ENCODE data around the gene MEGF9. TPM values are rescaled to one million over a fixed set of nuclear protein-coding genes. Genes with fewer than 3 reads are reported as not detected.

The MEGF9 gene
- total and polyA plus RNA-seq, 2 donors (not counting 3 experiments of a cell fraction or from before 2014, with no cell fraction given) = 4.0 to 13.0 TPM

GRCh38 chr9:120587328-120587727, 126.9 kb downstream of the MEGF9 start:
- POLR2A ChIA-PET = no interaction called here
- peaks cover 0 to 5% of the 10 kb centered on the region in 2 experiments for H3K27me3 ChIP-seq (ENCODE audit: control insufficient read depth in 2 of 2, insufficient read depth in 2 of 2, low read length in 2 of 2)
- peaks cover 3% of the 10 kb centered on the region for H3K4me1 ChIP-seq (ENCODE audit: control insufficient read depth, extremely low read depth, insufficient read depth, low read length)
- no TSS peak for BruUV-seq (replicated peaks)
- no peak for TF ChIP-seq GATA2 (IDR thresholded peaks at IDR 0.05; ENCODE audit: insufficient read depth, insufficient read length, low read depth, low read length)
- TF ChIP-seq POLR2AphosphoS5 (IDR thresholded peaks at IDR 0.05; ENCODE audit: insufficient read depth, low read depth, low read length) = no peak
- TF ChIP-seq JUN (IDR thresholded peaks at IDR 0.05; ENCODE audit: borderline replicate concordance, insufficient read depth, insufficient read length, low read depth) = no peak
- TF ChIP-seq CTCF (IDR thresholded peaks at IDR 0.05; ENCODE audit: extremely low read depth in 1 of 2, insufficient read depth in 1 of 2, low read depth in 1 of 2, low read length in 2 of 2) = no peak
- TF ChIP-seq MAX (IDR thresholded peaks at IDR 0.05; ENCODE audit: insufficient read depth, insufficient read length) = no peak
- TF ChIP-seq EZH2 (IDR thresholded peaks at IDR 0.05; ENCODE audit: borderline replicate concordance, low read depth, low read length, severe bottlenecking) = no peak
- no peak for TF ChIP-seq FOS (IDR thresholded peaks at IDR 0.05; ENCODE audit: borderline replicate concordance, insufficient read depth, low read length)
- no peak for TF ChIP-seq MYC (IDR thresholded peaks at IDR 0.05; ENCODE audit: low read depth, low read length)
- TF ChIP-seq POLR2A (IDR thresholded peaks at IDR 0.05; ENCODE audit: low read depth, low read length) = no peak
- H3K9ac ChIP-seq (replicated peaks; ENCODE audit: extremely low read depth, insufficient read depth, low read length) = no peak overlapping the region
- no peak overlapping the region for H2AFZ ChIP-seq (ENCODE audit: low read depth, low read length)
- H3K9me1 ChIP-seq (replicated peaks; ENCODE audit: control insufficient read depth, extremely low read depth, insufficient read depth, low read length) = no peaks in the 10 kb centered on the region
- no peaks in the 10 kb centered on the region for H4K20me1 ChIP-seq (replicated peaks; ENCODE audit: control insufficient read depth, extremely low read depth, insufficient read depth, low read length)
- no peaks in the 10 kb centered on the region for H3K9me3 ChIP-seq (replicated peaks; ENCODE audit: control insufficient read depth, insufficient read depth, low read length)
- intact Hi-C loops (cut with micrococcal nuclease) (no loop called here), dilution Hi-C loops (cut with MboI; ENCODE audit: extremely low pct_ligation_motif_present, low sequenced_read_pairs) (no loop called here)
- CTCF ChIA-PET = interaction anchor here (0.5 to 1.8 kb wide), 3 partner anchors 9 to 33 kb away, joined by 3 to 5 read pairs (median 3); no protein-coding TSS in a partner anchor
- no peak overlapping the region for H3K4me3 ChIP-seq (replicated peaks in 1 of 3; ENCODE audit: insufficient read depth in 1 of 3, low read depth in 1 of 3, low read length in 3 of 3)
- no peak for DNase-seq (ENCODE audit: low read depth, low spot score)
- no peak overlapping the region for H3K27ac ChIP-seq (ENCODE audit: insufficient read depth, low read depth, low read length)
- no peaks in the 10 kb centered on the region for H3K79me2 ChIP-seq (ENCODE audit: control insufficient read depth, insufficient read depth, low read length)
- FAIRE-seq = no peak
- H3K4me2 ChIP-seq (ENCODE audit: insufficient read depth, low read length) = no peak overlapping the region
- no peaks in the 10 kb centered on the region for H3K36me3 ChIP-seq (ENCODE audit: control insufficient read depth in 2 of 2, extremely low read depth in 1 of 2, insufficient read depth in 2 of 2, low read length in 2 of 2)
